ENCODE results near the gene MAP2K1. TPM values are rescaled to one million over a fixed set of nuclear protein-coding genes. Genes with fewer than 3 reads are reported as not detected.
"Not testable (repeated sequence)": the region's sequence is repeated elsewhere in the genome, so short reads cannot be mapped to it uniquely, and the experiment has no call there.

Gene MAP2K1
- total RNA-seq, 1 experiment from 2014 or later = 43.9 TPM

DNA sequence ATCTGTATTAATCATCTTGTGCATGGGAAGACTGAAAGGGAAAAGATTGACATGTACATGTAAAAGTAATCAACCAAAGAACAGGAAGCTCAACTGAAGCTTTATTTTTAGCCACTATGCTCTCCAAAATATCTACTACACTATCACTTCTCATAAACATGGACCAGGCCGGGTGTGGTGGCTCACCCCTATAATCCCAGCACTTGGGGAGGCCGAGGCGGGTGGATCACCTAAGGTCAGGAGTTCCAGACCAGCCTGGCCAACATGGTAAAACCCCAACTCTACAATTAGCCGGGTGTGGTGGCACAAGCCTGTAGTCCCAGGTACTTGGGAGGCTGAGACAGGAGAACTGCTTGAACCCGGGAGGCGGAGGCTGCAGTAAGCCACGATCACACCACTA is 113.6 kb downstream of the MAP2K1 start:
- peaks cover 95% of the 10 kb centered on the region for H3K36me3 ChIP-seq

DNA sequence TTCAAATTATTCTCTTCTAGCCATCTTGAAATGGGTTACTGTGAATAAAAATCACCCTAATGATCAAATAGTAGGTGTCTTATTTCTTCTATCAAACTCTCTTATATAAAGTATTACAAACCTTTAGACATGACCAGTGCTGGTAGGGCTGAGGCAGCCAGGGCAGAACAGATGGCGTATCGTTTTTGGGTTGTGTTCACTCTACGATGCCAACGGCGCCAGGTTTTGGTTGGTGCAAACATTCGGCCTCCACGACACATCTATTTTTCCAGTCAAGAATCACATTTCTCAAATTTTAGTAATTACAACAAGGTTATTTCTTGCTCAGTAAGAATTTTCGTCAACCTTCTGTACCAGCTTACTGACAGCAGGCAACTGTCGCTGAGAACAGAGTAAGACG is 115.8 kb downstream of the MAP2K1 start:
- Histone ChIP-seq H3K4me3 (no peak overlapping the region; the same call in 1 of the 2 replicates), H3K27me3 (replicated peaks) (no peaks in the 10 kb centered on the region), H3K27ac (no peak overlapping the region), H3K4me1 (replicated peaks) (peaks cover 22% of the 10 kb centered on the region), H3K9me3 (replicated peaks) (no peaks in the 10 kb centered on the region), H3K36me3 (peaks cover 78% of the 10 kb centered on the region)
- DNase-seq (ENCODE audit: low read depth in 1 of 2, low spot score in 2 of 2) = peak in 1 of 2 experiments; percentile 16

More for the DNA sequence above, 113.6 kb downstream of the MAP2K1 start:
- not testable (repeated sequence) for H3K27ac ChIP-seq; H3K27me3 ChIP-seq (replicated peaks); H3K9me3 ChIP-seq (replicated peaks); H3K4me3 ChIP-seq
- H3K4me1 ChIP-seq (replicated peaks) = peaks cover 25% of the 10 kb centered on the region
- peak in 1 of 2 experiments; percentile 21 for DNase-seq (ENCODE audit: low read depth in 1 of 2, low spot score in 2 of 2)

DNA sequence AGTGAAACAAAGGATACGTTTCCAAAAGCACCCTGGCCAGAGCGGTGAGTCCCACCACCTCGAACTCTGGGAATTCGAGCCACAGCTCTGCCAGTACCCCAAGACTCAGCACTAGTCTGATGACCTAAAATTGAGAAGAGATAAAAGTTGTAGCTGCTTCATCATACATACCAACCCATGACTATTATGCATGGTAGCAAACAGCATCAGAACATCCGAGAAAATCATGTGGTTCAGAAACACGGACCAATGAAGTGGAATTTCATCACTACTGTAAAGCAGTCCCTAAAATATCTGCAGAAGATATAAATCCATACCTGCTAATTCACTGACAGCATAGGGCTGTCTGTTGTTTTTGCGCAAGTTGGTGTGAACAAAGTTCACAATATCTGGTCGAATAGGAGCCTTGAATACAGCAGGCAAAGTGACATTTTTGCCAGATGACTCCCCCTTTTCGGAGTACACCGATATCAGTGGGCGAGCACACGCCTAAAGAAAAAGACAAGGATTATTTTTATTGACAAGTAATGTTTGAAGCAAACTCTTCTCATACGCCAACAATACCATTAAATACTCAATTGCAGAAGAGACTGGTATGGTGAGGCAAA is 116.4 kb downstream of the MAP2K1 start:
- H3K27ac ChIP-seq; H3K27me3 ChIP-seq (replicated peaks); H3K9me3 ChIP-seq (replicated peaks): not testable (repeated sequence)
- DNase-seq (ENCODE audit: low read depth in 1 of 2, low spot score in 2 of 2) = peak in 1 of 2 experiments; percentile 30
- Histone ChIP-seq H3K4me1 (replicated peaks) (peaks cover 18% of the 10 kb centered on the region), H3K4me3 (peak overlapping the region; percentile 69), H3K36me3 (peaks cover 72% of the 10 kb centered on the region)

DNA sequence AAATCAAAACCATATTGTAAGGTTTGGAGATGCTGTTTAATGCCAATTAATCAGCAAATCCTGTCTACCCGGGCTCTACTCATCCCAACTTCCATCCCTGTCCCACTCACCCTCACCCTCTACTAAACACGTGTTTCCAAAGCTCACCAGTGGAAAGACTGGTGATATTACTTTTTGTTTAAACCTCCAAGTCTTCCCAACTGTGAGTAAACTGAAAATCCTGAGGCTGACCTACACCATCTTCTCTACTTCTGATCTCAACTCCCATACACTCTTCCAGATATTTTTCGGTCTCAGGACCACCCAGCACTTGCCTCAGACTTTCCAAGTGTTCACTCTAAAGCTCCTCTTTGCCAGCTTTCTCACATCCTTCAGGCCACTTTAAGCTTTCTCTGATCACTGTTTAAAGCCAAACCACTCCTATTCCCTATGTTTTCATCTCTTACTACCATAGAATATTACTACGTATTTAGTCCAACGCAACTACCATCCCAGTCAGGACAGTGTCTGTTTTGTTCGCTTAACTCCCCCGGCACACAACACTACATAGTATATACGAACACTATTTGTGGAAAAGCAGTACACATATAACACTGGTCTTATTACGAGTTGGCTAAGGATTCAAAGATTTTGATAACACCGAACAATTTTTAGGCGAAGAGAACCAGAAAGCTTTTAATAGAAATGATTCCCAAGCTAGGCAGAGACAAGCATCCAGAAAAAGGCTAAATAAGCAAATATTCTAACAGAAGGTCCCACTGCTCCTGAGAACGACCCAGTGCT is 117.3 kb downstream of the MAP2K1 start:
- H3K27ac ChIP-seq = peak overlapping the region; percentile 96
- peak overlapping the region; percentile 69 for H3K4me3 ChIP-seq
- no peaks in the 10 kb centered on the region for H3K9me3 ChIP-seq (replicated peaks)
- no peaks in the 10 kb centered on the region for H3K27me3 ChIP-seq (replicated peaks)
- H3K4me1 ChIP-seq (replicated peaks) = peaks cover 18% of the 10 kb centered on the region
- peaks cover 72% of the 10 kb centered on the region for H3K36me3 ChIP-seq
- DNase-seq (ENCODE audit: low read depth in 1 of 2, low spot score in 2 of 2) = peak in 1 of 2 experiments; percentile 16

DNA sequence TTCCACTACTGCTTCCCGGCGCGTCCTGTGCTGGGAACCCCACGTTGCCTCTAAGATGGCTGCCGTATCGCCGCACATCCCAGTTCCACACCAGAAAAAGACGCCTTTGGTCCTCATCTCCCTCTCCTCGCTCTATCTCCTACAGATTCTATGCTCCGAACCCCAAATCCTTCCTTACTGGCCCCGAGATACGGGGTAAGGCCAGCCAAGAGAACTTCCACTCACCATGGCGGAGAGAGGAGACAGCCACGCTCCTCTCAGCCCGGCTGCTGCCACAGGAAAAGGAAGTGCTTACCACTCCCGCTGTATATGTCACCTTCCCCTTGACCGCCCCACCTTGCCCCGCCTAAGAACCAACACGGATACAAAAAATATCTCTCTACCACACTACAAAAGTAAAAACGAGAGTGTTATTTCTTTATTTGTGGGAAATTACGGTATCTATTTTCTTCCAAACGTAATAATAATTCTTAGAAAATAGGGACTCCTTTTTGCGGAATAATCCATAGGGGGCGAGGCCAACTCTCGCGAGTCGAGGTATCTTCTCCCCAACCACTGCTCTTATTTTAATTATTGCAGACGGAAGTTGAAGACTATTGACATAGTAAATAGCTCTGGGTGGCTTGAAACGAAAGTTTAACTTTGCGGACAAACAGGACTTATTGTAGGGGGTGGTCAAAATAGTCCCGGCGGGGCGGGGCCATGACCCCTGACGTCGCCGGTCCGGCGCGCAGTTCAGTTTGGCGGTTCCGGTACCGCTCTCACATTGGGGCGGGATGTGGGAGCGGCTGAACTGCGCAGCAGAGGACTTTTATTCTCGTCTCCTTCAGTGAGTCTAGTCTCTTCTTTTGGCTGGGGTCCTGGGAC is 118.1 kb downstream of the MAP2K1 start, which contains the start of the genes RPL4 and ZWILCH:
Gene RPL4 (minus strand): TSS at position 293 of the 867 bp plus-strand sequence. CDS start 65 bp downstream, at position 228.
Gene ZWILCH (plus strand): TSS at position 764 of the 867 bp plus-strand sequence. CDS start 13 bp downstream, at position 777.
- Histone ChIP-seq H3K9me3 (replicated peaks) (no peaks in the 10 kb centered on the region), H3K36me3 (peaks cover 69% of the 10 kb centered on the region), H3K4me3 (peak within 1 kb of the TSS; percentile 69), H3K27me3 (replicated peaks) (no peaks in the 10 kb centered on the region), H3K27ac (peak within 1 kb of the TSS; percentile 96), H3K4me1 (replicated peaks) (peaks cover 18% of the 10 kb centered on the region)
- peak; percentile 83 to 97 for DNase-seq (ENCODE audit: low read depth in 1 of 2, low spot score in 2 of 2)

DNA sequence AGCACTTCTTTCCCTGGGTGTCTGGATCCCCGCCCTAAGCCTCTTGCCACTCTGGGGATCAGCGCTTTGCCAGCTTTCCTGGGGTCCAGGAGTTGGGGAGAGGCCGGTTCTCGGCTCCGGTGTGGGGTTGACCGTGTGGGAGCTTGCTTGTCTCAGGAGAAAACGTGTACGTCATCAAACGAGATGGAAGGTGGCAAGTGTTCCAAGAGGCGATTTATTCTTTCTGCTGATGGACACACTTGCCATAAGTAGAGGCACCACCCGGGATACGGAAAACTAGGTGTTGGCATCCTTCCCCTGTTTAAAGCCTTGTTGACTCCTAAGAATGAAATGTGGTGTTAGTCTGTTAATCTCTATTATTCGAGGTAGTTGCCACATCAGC is 118.7 kb downstream of the MAP2K1 start:
- H3K27ac ChIP-seq = peak overlapping the region; percentile 96
- H3K36me3 ChIP-seq = peaks cover 64% of the 10 kb centered on the region
- DNase-seq (ENCODE audit: low read depth in 1 of 2, low spot score in 2 of 2) = no peak
- no peaks in the 10 kb centered on the region for H3K9me3 ChIP-seq (replicated peaks)
- peak overlapping the region; percentile 69 for H3K4me3 ChIP-seq
- peaks cover 18% of the 10 kb centered on the region for H3K4me1 ChIP-seq (replicated peaks)
- H3K27me3 ChIP-seq (replicated peaks) = no peaks in the 10 kb centered on the region

DNA sequence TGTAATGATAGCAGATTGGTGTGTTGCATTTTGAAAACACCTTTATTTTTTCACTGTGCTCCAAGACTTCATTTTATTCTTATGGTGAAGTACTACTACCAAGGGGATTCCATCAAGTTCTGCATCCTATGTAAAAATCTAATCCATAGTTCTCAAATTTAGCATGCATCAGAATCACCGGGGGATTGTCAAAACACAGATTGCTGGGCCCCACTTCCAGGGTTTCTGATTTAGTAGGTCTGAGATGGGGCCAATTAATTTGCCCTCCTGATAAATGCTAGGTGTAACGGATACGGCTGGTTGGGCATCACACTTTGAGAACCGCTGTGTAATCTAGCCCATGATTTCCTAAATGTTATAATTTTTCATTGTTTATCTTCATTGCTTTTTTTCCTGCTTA is 119.1 kb downstream of the MAP2K1 start:
- peak in 1 of 2 experiments; percentile 8 for DNase-seq (ENCODE audit: low read depth in 1 of 2, low spot score in 2 of 2)
- peaks cover 64% of the 10 kb centered on the region for H3K36me3 ChIP-seq
- peaks cover 18% of the 10 kb centered on the region for H3K4me1 ChIP-seq (replicated peaks)
- H3K27ac ChIP-seq = peak overlapping the region; percentile 96
- peak overlapping the region; percentile 69 for H3K4me3 ChIP-seq
- H3K9me3 ChIP-seq (replicated peaks) = no peaks in the 10 kb centered on the region
- no peaks in the 10 kb centered on the region for H3K27me3 ChIP-seq (replicated peaks)

DNA sequence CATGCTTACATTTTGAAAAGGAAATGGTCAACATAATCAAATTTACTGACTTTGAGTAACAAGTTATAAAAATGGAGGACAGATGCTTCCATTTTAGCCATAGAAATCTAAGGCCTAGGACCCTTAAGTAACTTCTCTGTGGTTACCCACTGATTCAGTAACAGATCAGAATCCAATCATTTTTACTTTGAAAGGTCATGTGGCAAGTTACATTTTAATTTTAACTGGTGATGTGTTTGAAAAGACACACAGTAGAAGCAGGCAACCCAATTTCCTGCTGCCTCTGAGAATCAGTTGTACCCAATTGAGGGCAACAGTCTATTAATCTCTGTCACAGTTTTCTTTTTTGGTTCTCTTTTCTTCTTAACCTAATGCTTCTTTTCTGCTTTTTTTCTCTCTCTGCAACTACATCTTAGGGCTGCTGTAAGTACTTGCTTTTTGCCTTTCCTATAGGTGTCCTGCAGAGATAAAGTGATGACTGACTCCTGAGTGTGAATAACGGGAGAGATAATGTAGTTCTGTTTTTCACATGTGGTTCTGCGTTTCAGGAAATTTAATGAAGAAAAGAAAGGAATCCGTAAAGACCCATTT is 121.7 kb downstream of the MAP2K1 start:
- Histone ChIP-seq H3K4me3 (no peak overlapping the region), H3K4me1 (replicated peaks) (peaks cover 7% of the 10 kb centered on the region), H3K27me3 (replicated peaks) (no peaks in the 10 kb centered on the region), H3K36me3 (peaks cover 55% of the 10 kb centered on the region), H3K27ac (no peak overlapping the region), H3K9me3 (replicated peaks) (no peaks in the 10 kb centered on the region)
- DNase-seq (ENCODE audit: low read depth in 1 of 2, low spot score in 2 of 2) = no peak

DNA sequence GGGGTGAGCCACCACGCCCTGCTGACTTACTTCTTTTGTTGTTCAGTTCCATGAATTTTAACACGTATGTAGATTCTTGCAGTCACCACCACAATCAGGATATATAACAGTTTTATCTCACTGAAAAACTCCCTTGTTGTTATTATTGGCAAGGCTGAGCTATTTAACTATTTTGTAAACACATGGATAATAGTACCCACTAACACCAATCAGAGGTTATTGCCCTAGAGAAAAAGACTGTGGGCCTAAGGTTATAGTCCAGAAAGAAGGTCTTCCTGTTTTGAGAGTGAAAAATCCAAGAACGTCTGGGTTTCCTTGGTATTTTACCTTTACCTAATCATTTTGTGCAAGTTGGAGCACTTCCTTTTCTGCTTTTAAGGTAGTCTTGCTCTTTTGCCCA is 127.9 kb downstream of the MAP2K1 start:
- Histone ChIP-seq H3K27ac (no peak overlapping the region), H3K4me1 (replicated peaks) (peaks cover 22% of the 10 kb centered on the region), H3K36me3 (peaks cover 69% of the 10 kb centered on the region), H3K27me3 (replicated peaks) (no peaks in the 10 kb centered on the region), H3K9me3 (replicated peaks) (no peaks in the 10 kb centered on the region), H3K4me3 (no peak overlapping the region)
- no peak for DNase-seq (ENCODE audit: low read depth in 1 of 2, low spot score in 2 of 2)

DNA sequence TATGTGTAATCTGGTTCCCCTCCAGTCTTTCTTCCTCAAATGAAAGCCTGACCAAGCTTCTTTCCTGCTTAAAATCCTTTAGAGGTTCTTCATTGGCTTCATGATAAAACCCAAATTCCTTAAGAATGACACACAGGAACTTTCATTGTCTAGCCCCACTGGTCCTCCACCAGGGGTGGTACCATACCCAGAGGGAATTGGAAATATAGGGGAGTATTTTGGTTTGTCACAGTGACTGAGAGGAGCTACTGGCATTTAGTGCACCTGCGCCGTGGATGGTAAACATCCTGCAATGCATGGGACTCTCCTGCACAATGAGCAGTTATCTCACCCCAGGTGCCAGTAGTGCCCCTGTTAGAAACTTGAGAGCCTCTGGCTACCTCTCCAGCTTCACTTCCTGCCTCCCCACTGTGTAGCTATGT is 129.2 kb downstream of the MAP2K1 start:
- Histone ChIP-seq H3K36me3 (peaks cover 74% of the 10 kb centered on the region), H3K9me3 (replicated peaks) (no peaks in the 10 kb centered on the region), H3K27me3 (replicated peaks) (no peaks in the 10 kb centered on the region), H3K27ac (no peak overlapping the region; the same call in 1 of the 2 replicates), H3K4me1 (replicated peaks) (peaks cover 22% of the 10 kb centered on the region), H3K4me3 (no peak overlapping the region)
- peak in 1 of 2 experiments; percentile 59 for DNase-seq (ENCODE audit: low read depth in 1 of 2, low spot score in 2 of 2)

DNA sequence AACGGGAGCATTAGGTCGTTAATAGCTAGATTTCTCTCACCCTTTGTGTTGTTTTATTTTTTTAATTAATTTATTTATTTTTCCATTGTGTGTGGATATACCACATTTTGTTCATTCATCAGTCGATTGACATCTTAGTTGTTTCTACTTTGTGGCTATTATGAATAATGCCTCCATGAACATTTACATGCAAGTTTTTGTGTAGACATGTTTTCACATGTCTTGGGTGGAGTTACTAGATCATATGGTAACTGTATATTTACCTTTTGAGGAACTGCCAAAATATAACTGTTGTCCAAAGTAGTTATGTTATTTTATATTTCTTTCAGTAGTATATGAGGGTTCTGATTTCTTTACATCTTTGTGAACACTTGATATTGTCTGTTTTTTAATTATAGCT is 137.2 kb downstream of the MAP2K1 start:
- no peak overlapping the region for H3K27ac ChIP-seq
- DNase-seq (ENCODE audit: low read depth in 1 of 2, low spot score in 2 of 2) = no peak
- H3K36me3 ChIP-seq = peaks cover 69% of the 10 kb centered on the region
- H3K27me3 ChIP-seq (replicated peaks) = no peaks in the 10 kb centered on the region
- H3K4me1 ChIP-seq (replicated peaks) = no peaks in the 10 kb centered on the region
- no peaks in the 10 kb centered on the region for H3K9me3 ChIP-seq (replicated peaks)
- no peak overlapping the region for H3K4me3 ChIP-seq

DNA sequence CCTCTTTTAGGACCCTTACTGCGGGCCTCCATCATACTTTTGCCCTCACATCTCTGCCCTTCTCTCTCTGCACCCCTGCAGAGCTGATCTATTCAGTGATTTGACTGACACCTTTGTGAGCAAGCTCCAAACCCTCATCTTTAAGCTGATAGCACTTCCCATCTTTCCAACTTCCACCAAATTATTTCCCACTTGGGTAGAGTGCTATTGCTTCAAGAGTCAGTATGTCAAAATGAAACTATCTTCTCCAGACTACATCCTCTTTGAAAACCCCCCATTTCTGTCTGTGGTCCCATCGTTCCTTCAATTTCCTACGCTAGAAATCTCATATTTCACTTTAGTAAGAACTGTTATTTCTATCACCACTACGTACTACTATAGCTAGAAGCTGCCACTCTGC is 138.1 kb downstream of the MAP2K1 start:
- H3K27me3 ChIP-seq (replicated peaks) = no peaks in the 10 kb centered on the region
- H3K4me1 ChIP-seq (replicated peaks) = no peaks in the 10 kb centered on the region
- no peak for DNase-seq (ENCODE audit: low read depth in 1 of 2, low spot score in 2 of 2)
- no peak overlapping the region for H3K27ac ChIP-seq
- H3K9me3 ChIP-seq (replicated peaks) = no peaks in the 10 kb centered on the region
- no peak overlapping the region for H3K4me3 ChIP-seq
- H3K36me3 ChIP-seq = peaks cover 66% of the 10 kb centered on the region

DNA sequence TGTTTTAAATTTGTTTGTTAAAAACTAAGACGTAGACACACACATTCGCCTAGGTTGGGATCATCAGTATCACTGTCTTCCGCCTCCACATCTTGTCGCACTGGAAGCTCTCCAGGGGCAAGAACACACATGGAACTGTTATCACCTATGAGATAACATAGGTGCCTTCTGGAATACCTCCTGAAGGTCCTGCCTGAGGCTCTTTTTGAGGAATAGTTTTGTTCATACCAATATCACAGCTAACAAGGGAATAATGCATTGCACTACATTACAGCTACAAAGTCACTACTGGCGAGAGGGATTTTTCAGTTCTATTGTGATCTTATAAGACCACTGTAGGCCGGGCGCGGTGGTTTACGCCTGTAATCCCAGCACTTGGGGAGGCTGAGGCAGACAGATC is 148.3 kb downstream of the MAP2K1 start:
- Histone ChIP-seq H3K27ac (no peak overlapping the region), H3K27me3 (replicated peaks) (no peaks in the 10 kb centered on the region), H3K4me1 (replicated peaks) (no peaks in the 10 kb centered on the region), H3K36me3 (peaks cover 78% of the 10 kb centered on the region), H3K4me3 (no peak overlapping the region), H3K9me3 (replicated peaks) (no peaks in the 10 kb centered on the region)
- no peak for DNase-seq (ENCODE audit: low read depth in 1 of 2, low spot score in 2 of 2)

Data from SJSA1 (cell line).